Right atrium auricular region (tissue), 2 donors: ENCODE results near the gene AGAP1. TPM values are rescaled to one million over a fixed set of nuclear protein-coding genes. Genes with fewer than 3 reads are reported as not detected.

Source experiments
- DNase-seq: peaks from one replicate; pipeline ENCODE4 v3.0.0-alpha.2; 2019; ENCODE audit warnings: low spot score
- H3K27ac ChIP-seq, 2 donors: fragments of 200-600 bp; sonication (generic); 1 replicate in 1 of 2; 2 replicates in 1 of 2; pipeline ENCODE4 v1.5.1; 2016 to 2019
- H3K27me3 ChIP-seq, 2 donors: fragments of 200-600 bp; sonication (generic); one replicate each; pipeline versions ENCODE4 v1.5.1 to v1.6.0; 2017 to 2019
- H3K36me3 ChIP-seq: fragments of 200-600 bp; sonication (generic); one replicate; pipeline ENCODE4 v1.5.1; 2016
- H3K4me1 ChIP-seq, 2 donors: fragments of 200-600 bp; sonication (generic); one replicate each; pipeline versions ENCODE4 v1.5.1 to v1.6.0; 2017 to 2019
- H3K4me3 ChIP-seq, 2 donors: fragments of 200-600 bp; sonication (generic); 1 replicate in 1 of 2; 2 replicates in 1 of 2; pipeline ENCODE4 v1.5.1; 2017 to 2019; ENCODE audit warnings: mild to moderate bottlenecking in 1 of 2, moderate library complexity in 1 of 2
- H3K9me3 ChIP-seq, 2 donors: fragments of 200-600 bp; sonication (generic); one replicate each; pipeline ENCODE4 v1.5.1; 2019
- CTCF ChIP-seq, 2 donors: fragments of 200-600 bp; sonication (generic); IDR thresholded peaks; one replicate each; pipeline ENCODE4 v1.5.1; 2019; ENCODE audit warnings: antibody characterized with exemption in 2 of 2
- total RNA-seq, 2 donors: library from RNA; depleted of rRNA; stranded (reverse); fragments of >200 nt; gene quantifications; one replicate each; pipeline ENCODE4 v1.1.0, GENCODE V29; 2016

The AGAP1 gene
- total RNA-seq, 2 donors from 2014 or later = 11.6 to 17.2 TPM

DNA sequence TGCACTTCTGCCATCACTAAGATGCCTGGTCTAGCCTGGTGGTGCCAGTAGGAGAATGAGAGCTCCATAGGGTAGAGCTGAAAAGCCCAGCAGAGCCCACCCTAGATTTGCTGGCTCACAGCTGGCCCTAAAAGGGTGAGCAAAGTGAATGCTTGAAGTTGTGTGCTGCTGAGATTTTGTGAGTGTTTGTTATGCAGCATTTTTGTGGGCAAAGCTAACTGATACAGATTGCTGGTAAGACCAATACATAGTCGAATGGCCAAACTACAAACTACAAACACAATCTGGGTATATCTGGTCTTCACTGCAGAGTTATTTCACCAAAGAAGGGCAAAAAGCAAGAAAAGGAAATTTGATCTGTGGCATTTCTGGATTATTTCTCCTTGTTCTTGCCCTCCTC lies 7.1 kb upstream of the AGAP1 start:
- no peak overlapping the region for H3K27ac ChIP-seq
- H3K4me1 ChIP-seq = no peaks in the 10 kb centered on the region
- H3K36me3 ChIP-seq = no peaks in the 10 kb centered on the region
- no peak overlapping the region for H3K4me3 ChIP-seq
- no peaks in the 10 kb centered on the region for H3K27me3 ChIP-seq
- TF ChIP-seq CTCF (IDR thresholded peaks at IDR 0.05) = no peak
- no peak for DNase-seq
- peaks cover 5 to 6% of the 10 kb centered on the region in 2 donors for H3K9me3 ChIP-seq

- H3K27me3 ChIP-seq = no peaks in the 10 kb centered on the region
- no peak for TF ChIP-seq CTCF (IDR thresholded peaks at IDR 0.05)
- peaks cover 0 to 9% of the 10 kb centered on the region in 2 donors for H3K4me1 ChIP-seq
- no peaks in the 10 kb centered on the region for H3K36me3 ChIP-seq
- no peak overlapping the region for H3K27ac ChIP-seq
- H3K4me3 ChIP-seq = no peak overlapping the region
- no peak for DNase-seq
- H3K9me3 ChIP-seq = peaks cover 5 to 10% of the 10 kb centered on the region in 2 donors
Measured at GRCh38 chr2:235489897-235490296, 3.9 kb upstream of the AGAP1 start.

GRCh38 chr2:235492850-235493344 lies 946 bp upstream of the AGAP1 start:
- no peaks in the 10 kb centered on the region for H3K27me3 ChIP-seq
- no peaks in the 10 kb centered on the region for H3K36me3 ChIP-seq
- DNase-seq = no peak
- peak overlapping the region; percentile 72 to 75 for H3K27ac ChIP-seq
- H3K4me1 ChIP-seq = peaks cover 0 to 31% of the 10 kb centered on the region in 2 donors
- H3K4me3 ChIP-seq = peak overlapping the region; percentile 51 to 65
- H3K9me3 ChIP-seq = peaks cover 5 to 10% of the 10 kb centered on the region in 2 donors
- TF ChIP-seq CTCF (IDR thresholded peaks at IDR 0.05) = no peak

DNA sequence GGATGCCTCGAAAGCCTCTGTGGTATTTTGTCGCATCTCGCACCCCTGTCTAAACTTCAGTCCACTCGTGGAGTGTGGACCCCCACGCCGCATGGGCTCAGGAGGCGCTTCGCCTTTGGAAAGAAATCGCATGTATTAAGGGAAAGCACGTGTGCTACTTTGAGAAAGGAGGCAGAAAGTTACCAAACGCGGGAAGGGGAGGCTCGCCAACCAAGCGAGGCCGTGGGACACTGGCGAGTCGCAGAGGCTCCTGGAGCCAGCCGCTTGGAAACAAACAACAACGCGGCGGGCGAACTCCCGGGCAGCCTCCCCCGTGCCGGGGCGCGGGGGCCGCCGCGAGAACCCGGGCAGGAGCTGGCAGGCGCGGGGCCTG lies 455 bp upstream of the AGAP1 start:
- DNase-seq = peak; percentile 72
- Histone ChIP-seq H3K4me1 (peaks cover 0 to 34% of the 10 kb centered on the region in 2 donors), H3K9me3 (peaks cover 5 to 10% of the 10 kb centered on the region in 2 donors), H3K27ac (peak overlapping the region; percentile 72 to 75), H3K27me3 (no peaks in the 10 kb centered on the region), H3K36me3 (no peaks in the 10 kb centered on the region), H3K4me3 (peak overlapping the region; percentile 51 to 65)
- TF ChIP-seq CTCF (IDR thresholded peaks at IDR 0.05) = no peak

DNA sequence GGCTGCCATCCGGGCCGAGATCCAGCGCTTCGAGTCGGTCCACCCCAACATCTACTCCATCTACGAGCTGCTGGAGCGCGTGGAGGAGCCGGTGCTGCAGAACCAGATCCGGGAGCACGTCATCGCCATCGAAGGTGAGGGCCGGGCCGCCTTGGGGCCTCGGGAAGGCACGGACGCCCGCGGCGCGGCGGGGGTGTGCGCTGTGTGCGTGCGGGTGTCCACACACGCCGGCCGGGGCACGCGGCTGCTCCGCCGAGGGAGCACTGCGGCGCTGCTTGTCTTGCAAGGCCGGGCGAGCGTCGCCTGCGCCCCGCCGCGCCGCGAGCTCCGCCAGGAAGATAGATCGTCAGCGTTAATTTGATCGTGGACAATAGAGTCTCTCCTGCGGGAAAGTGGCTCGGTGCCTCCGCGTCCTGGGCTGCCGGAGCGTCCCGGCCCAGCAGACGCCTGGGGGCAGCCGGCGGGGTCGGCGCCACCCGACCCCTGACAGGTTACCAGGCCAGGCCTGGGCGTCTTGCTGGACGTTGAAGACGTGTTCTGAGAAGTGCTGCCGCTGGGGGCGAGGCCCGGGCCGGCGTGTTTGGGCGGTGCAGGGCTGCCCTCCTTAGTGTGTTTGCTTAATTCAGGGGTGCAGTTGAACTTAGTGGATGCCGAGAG lies 1.0 kb downstream of the AGAP1 start:
- no peak for TF ChIP-seq CTCF (IDR thresholded peaks at IDR 0.05)
- peak overlapping the region; percentile 57 to 66 for H3K4me3 ChIP-seq
- DNase-seq = no peak
- H3K9me3 ChIP-seq = peaks cover 5 to 10% of the 10 kb centered on the region in 2 donors
- H3K4me1 ChIP-seq = peaks cover 0 to 36% of the 10 kb centered on the region in 2 donors
- no peaks in the 10 kb centered on the region for H3K27me3 ChIP-seq
- H3K36me3 ChIP-seq = no peaks in the 10 kb centered on the region
- H3K27ac ChIP-seq = peak overlapping the region in 1 of 2 donors; percentile 53
